Umbilical cord (tissue), 2 donors: ENCODE measurements around the gene LRR1. TPM values are rescaled to one million over a fixed set of nuclear protein-coding genes. Genes with fewer than 3 reads are reported as not detected.
"Not testable (repeated sequence)": the region's sequence is repeated elsewhere in the genome, so short reads cannot be mapped to it uniquely, and the experiment has no call there.

ENCODE experiments used
- DNase-seq: peaks from one replicate; pipeline ENCODE4 v3.0.0-alpha.2; 2015; ENCODE audit warnings: low spot score
- total RNA-seq: library from RNA; depleted of rRNA; stranded (reverse); fragments of >200 nt; gene quantifications from one replicate; pipeline ENCODE4 v1.2.3, GENCODE V29; 2014; ENCODE audit warnings: low replicate concordance; ENCODE audit not compliant: insufficient read depth

The LRR1 gene
- total RNA-seq, 1 donor from 2014 or later: 29.4 TPM

DNA sequence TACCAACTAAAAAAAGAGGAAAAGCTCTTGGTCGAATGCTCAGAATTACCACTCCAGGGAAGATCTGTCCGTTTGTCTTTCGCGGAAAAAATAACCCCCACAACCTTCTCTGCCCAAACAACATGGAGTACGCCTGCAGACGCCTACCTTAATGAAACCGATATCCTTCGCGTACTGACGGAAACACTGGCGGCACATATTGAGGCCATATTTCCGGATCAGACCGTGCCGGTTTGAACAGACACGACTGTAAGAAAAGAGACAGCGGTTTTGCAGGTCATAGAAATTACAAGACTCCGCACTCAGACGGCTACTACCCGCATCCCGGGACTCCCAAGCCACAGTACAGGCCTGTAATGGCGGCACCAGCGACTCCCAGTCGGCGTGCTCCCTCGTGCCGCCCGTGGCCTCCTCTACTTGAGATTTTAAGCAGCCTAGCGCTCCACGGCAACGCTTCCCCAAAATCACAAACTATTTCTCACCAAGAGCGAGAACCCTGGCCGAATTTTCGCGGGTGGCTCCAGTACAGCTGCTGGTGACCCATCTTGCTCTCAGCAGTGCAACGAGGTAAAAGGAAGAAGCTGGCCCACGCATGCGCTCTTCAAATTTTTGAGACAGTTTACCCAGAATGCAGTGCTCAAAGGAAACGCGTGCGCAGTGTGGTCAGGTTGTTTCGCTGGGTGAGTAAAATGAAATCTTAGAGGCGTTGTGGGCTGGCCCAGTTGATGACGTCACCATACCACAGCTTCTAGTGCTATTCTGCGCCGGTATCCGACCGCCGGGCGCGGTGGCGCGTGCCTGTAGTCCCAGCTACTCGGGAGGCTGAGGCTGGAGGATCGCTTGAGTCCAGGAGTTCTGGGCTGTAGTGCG lies 12.7 kb upstream of the LRR1 start, which contains the start of gene RPS29:
RPS29 (minus strand) TSS at position 578 of the 870 bp plus-strand sequence; CDS start at position 544, 34 bp downstream.
- peak; percentile 100 for DNase-seq

DNA sequence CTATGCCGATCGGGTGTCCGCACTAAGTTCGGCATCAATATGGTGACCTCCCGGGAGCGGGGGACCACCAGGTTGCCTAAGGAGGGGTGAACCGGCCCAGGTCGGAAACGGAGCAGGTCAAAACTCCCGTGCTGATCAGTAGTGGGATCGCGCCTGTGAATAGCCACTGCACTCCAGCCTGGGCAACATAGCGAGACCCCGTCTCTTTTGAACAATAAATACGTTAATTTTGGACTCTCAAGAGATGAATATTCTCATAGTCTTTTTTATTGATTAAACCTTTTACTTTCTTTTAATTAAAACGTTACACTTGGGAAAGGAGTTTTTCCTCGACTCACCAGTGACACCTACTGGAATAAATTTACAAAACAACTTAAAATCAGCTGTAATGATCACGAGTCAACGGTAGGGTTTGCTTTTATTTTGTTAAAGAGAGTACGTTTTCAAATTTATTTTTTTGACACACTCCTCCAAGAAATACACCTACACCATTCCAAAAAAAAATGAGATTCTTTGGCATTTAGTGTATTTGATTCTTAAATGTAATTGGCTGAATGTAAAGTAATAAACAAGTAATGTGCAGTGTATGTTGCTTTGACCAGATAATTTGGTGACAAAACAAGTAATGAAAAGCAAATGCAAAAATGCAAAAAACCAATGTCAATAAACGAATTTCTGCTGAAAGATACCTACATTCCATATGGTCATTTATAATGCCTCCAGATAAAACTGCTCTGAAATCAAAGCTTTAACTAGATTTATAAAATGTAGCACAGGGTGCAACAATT lies 11.9 kb upstream of the LRR1 start:
- DNase-seq: peak; percentile 72

- DNase-seq: no peak
Observed at GRCh38 chr14:49589387-49589786, 9.4 kb upstream of the LRR1 start.

GRCh38 chr14:49593016-49593415 lies 5.7 kb upstream of the LRR1 start:
- peak; percentile 29 for DNase-seq

DNA sequence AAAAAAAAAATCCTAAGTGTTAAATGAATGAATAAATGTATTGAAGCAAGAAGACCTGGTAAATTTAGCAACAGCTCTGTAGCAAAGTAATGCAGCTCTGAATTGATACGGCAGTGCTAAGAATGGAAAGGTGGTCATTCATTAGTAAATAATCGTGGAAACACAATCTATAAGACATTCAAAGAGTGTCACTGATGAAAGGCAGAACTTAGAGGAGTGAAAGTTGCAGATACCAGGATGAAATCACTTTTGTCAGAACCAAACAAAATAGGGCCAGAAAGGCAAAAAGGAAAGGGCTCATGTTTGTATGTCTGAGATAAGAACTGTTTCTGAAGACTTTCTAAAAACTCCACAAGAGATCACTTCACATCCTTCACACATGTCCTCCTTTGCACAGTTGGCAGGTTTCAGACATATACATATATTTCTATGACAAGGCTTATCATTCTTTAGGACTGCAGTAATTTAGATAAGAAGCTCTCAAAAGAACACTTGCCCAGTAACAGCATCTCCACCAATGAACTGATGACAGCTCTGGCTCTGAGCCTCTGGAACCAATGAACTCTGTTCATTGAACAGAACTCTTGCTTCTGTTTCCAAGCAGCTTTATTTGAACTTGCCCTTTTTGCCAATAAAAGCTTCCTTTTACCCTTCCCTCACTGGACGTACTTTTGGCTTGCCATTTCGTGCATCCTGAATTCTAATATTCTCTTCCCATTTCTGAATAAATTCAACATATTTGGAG lies 4.2 kb upstream of the LRR1 start:
- DNase-seq: peak; percentile 96

DNA sequence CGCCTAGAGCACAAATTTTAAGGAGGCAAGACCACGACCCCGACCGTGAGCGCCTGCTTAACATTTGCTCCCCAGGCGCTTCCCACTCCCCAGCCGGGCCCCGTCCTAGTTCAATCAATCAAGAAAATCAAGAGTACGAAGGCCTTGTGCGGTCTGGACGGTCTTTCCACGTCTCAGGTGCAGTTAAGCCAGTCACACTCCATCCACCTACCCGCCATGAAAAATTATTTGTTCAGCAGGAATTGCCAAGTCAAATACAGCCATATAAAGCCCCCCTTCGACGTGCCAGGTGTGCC lies 603 bp upstream of the LRR1 start:
- no peak for DNase-seq

GRCh38 chr14:49607583-49607982 lies 8.8 kb downstream of the LRR1 start:
- DNase-seq: no peak

DNA sequence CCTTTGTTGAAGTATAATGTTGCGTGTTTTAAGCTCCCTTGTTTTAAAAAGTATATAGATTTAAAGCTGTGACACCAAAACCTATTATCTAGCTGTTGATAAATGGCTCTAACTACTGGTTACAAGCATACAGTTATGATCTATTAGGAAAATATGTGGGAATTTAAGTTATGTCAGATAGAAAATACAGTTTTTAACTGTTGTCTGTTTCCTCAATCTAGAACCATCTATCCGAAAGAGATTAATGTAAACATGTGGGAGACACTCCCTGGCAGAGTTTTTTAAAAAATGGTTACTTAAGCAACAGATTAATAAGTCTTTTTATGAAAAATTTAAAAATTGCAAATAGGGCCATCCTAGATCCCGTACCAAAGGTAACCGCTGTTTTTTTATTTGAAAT lies 13.5 kb downstream of the LRR1 start:
- DNase-seq: no peak

DNA sequence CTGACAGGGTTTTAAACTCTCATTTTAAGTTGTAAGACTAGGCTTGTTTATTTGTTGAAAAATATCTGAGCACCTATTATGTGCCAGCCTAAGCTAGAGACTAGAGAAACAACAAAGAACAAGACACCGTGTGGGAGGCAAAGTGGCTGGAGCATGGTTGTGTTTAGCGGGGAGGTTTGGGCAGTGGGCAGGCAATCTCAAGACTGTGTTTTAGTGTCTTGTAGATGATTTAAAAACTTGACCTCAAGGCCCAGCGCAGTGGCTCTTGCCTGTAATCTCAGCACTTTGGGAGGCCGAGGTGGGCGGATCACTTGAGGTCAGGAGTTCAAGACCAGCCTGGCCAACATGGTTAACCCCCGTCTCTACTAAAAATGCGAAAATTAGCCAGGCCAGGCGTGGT lies 13.9 kb downstream of the LRR1 start:
- no peak for DNase-seq

DNA sequence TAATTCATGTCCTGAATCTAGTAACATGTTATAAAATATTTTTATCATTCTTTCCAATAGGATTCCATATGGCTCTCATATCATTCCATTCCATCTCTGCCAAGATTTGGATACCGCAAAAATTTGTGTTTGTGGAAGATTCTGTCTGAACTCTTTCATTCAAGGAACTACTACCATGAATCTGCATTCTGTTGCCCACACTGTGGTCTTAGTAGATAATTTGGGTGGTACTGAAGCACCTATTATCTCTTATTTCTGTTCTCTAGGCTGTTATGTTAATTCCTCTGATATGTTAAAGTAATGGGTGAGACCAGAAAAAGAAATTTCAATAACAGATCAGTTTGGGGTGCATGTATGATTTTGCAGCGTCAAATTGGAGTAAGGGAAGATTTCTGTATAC lies 15.5 kb downstream of the LRR1 start:
- DNase-seq: no peak

DNA sequence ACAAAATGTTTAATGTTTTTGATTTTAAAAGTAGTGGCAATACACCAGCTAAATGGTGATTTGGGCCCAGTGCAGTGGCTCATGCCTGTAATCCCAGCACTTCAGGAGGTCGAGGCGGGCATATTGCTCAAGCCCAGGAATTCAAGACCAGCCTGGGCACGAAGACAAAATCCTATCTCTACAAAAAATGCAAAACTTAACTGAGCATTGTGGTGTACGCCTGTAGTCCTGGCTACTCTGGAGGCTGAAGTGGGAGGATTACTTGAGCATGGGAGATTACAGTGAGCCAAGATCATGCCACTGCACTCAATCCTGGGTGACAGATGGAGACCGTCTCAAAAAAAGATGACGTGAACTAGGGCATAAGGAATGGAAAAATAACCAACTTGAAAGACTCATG lies 17.0 kb downstream of the LRR1 start:
- no peak for DNase-seq

- no peak for DNase-seq
Observed at GRCh38 chr14:49617852-49618519, 19.2 kb downstream of the LRR1 start.

DNA sequence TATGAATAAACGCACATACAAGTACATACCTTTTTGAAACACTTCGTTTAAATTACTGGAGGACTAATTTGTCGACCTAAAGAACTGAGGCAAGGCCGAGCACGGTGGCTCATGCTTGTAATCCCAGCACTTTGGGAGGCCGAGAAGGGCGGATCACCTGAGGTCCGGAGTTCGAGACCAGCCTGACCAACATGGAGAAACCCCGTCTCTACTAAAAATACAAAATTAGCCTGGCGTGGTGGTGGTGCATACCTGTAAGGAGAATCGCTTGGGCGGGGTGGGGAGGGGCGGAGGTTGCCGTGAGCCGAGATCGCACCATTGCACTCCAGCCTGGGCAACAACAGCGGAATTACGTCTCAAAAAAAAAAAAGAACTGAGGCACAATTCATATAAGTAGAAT lies 20.5 kb downstream of the LRR1 start:
- DNase-seq: not testable (repeated sequence)

GRCh38 chr14:49619730-49620129 lies 21.0 kb downstream of the LRR1 start:
- no peak for DNase-seq

GRCh38 chr14:49620182-49621113 lies 21.7 kb downstream of the LRR1 start, which contains the start of the genes MGAT2 and RPL36AL:
TSS of gene MGAT2 (plus strand) at chr14:49620799. CDS start at chr14:49621269, 470 bp downstream.
TSS of gene RPL36AL (minus strand) at chr14:49620626. CDS start at chr14:49619104, 1,522 bp downstream.
- peak; percentile 99 for DNase-seq

- no peak for DNase-seq
Observed at GRCh38 chr14:49621114-49621881, 22.6 kb downstream of the LRR1 start.

- no peak for DNase-seq
Observed at GRCh38 chr14:49622022-49622607, 23.4 kb downstream of the LRR1 start.

GRCh38 chr14:49623387-49623786 lies 24.6 kb downstream of the LRR1 start:
- no peak for DNase-seq
